GM19023 (cell line): ENCODE results near the gene CLEC1A.

Experiments used
- ATAC-seq: cut with Tn5 transposase; IDR thresholded peaks from one replicate; pipeline ENCODE4 v1.9.1; 2021; ENCODE audit warnings: mild to moderate bottlenecking, moderate library complexity; ENCODE audit not compliant: unreplicated experiment

Gene CLEC1A

GRCh38 chr12:10101648-10102220, 2.9 kb upstream of the CLEC1A start:
- ATAC-seq = no peak

GRCh38 chr12:10101042-10101579, 2.3 kb upstream of the CLEC1A start:
- ATAC-seq = no peak

- no peak for ATAC-seq
Observed at GRCh38 chr12:10097521-10097920, 1.3 kb downstream of the CLEC1A start.

- ATAC-seq = no peak
Observed at GRCh38 chr12:10095971-10096370, 2.8 kb downstream of the CLEC1A start.

GRCh38 chr12:10094646-10095395, 4.0 kb downstream of the CLEC1A start:
- ATAC-seq = no peak

GRCh38 chr12:10088955-10089900, 9.6 kb downstream of the CLEC1A start:
- no peak for ATAC-seq

DNA sequence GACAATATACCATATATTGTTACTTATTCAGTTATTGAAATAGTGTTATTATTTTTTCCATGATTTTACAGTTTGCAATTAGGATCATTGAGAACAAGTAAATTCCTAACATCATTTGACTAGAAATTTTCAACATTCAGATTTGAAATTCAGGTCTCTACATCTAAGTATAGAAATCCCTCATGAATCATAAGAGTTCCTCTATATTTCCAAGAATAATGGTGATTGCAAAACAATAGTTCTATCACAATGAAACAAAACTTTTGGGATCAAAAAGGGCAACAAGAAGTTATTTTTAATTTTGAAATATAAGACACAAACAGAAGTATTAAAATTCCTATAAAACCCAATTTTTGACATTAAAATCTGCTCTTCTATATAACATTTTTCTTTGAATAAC, 10.8 kb downstream of the CLEC1A start:
- ATAC-seq = no peak

- no peak for ATAC-seq
Observed at GRCh38 chr12:10086387-10086786, 12.4 kb downstream of the CLEC1A start.

DNA sequence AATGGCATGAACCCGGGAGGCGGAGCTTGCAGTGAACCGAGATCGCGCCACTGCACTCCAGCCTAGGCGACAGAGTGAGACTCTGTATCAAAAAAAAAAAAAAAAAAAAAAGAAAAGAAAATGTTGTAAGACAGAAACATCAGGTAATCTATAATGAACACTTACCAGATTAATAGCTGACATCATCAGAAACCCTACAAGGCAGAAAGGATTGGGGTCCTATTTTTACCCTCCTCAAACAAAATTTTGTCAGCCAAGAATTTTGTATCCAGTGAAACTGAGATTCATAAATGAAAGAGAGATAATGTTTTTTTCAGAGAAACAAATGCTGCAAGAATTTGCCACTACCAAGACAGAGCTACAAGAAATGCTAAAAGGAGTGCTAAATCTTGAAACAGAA, 14.1 kb downstream of the CLEC1A start:
- ATAC-seq = no peak

DNA sequence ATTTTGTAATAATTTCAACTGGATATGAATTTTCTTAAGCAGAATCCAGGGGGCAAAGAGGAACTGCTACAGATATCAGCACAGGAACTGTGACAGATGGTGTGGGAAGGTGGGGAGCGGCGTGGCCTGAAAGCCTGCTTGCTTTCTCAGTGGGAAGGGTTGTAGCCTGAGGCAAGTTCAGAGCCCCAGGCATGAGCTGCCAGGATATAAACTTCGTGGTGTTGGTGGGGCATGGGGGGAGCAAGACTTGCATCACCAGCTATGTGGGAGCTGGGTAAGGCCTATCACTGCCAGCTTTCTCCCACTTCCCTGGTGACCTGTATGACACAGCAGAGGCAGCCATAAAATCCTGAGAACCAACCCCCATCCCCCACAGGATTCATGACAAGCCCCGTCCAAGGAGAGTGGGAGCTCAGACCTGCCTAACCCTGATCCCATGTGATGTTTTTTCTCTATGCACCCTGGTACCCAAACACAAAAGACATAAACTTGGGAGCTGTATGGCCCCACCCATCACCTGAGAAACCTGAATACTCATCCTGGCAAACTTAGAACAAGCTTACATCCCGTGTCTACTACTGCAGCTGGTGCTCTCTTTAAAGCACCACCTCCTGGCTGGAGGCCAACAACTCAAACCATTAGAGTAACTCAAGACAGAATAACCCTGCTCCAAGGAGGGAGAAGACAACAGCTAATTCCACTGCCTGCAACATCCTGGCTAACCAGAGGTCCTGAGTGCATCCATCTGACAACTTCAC, 16.5 kb downstream of the CLEC1A start:
- no peak for ATAC-seq

DNA sequence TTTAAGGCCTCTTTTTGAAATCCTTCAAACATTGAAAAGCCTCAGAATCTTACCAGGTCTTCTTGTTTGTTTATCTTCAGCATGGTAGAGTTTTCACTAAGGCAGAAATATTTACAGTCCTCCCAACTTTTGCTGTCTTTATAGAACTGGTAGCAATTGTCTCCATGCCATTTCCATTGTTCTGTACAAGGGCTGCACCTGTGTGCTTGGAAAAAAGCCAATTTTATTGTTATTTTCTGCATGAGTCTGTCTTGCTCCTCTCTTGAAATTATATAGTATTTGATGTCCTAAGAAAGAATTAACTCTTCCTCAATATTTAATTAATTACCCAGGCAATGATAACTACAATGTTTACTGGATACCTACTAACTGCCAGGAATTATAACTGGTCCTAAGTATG, 23.3 kb downstream of the CLEC1A start:
- no peak for ATAC-seq

- ATAC-seq = no peak
Observed at GRCh38 chr12:10073261-10073660, 25.5 kb downstream of the CLEC1A start.

GRCh38 chr12:10072131-10072530, 26.7 kb downstream of the CLEC1A start:
- ATAC-seq = no peak

DNA sequence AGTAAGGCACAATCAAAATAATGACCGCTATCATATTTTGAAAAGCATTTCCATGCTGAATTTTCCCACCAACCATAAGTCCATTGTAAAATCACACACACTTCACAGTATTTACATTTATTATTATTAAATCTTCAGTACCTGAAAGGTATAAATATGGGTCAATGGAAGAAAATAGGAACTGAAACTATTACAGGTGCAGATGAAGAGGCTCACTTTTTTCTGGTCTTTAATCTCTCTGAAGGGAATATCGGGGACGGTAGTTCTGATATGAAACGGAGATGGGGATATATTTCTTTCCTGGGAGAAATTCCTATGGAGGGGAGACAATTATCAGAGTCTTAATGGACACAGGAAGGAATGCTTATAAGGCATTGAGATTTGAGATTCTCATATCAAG, 28.4 kb downstream of the CLEC1A start:
- no peak for ATAC-seq

GRCh38 chr12:10069976-10070375, 28.8 kb downstream of the CLEC1A start:
- no peak for ATAC-seq

DNA sequence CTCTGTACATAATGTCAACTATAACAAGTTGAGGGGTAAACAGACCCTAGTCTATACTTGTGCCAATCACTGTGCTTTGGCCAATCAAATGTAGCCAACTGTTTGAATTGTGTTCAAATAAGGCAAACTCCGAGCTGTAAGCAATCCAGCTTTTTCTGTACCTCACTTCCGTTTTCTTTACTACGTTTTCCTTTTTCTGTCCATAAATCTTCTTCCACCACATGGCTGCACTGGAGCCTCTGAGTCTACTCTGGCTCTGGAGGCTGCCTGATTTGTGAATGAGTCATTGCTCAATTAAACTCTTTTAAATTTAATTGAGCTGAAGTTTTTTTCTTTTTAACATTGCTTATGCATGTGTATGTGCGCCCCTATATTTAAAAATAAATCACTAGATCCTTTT, 29.7 kb downstream of the CLEC1A start:
- no peak for ATAC-seq

- ATAC-seq = no peak
Observed at GRCh38 chr12:10068644-10069043, 30.1 kb downstream of the CLEC1A start.

- no peak for ATAC-seq
Observed at GRCh38 chr12:10067942-10068341, 30.8 kb downstream of the CLEC1A start.

GRCh38 chr12:10067264-10067663, 31.5 kb downstream of the CLEC1A start:
- ATAC-seq = no peak

DNA sequence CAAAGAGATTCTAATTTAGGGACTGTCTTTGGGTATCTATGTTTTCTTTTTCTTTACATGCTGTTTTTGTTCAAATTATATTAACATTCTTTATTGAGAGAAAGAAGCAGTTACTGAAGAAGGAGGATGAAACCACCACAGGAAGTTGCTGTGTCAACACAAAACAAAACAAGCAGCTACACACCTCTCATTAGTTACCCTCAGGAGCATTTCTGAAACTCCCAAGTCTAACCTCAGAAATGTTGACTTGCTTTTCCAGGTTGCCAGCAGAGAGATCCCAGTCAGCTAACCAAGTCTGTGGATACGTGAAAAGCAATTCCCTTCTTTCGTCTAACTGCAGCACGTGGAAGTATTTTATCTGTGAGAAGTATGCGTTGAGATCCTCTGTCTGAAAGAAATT, 33.5 kb downstream of the CLEC1A start:
- no peak for ATAC-seq

- ATAC-seq = no peak
Observed at GRCh38 chr12:10058387-10058786, 40.4 kb downstream of the CLEC1A start.
